MM.1S (cell line): Measurements from ENCODE around the gene KIAA1217.

Source experiments
- EZH2 ChIP-seq: fragments of 300-600 bp; sonication (generic); optimal IDR thresholded peaks from 2 replicates; pipeline ENCODE3; 2017; ENCODE audit warnings: low read depth, mild to moderate bottlenecking, antibody characterized with exemption, low read length, mixed read lengths
- EZH2phosphoT487 ChIP-seq: fragments of 300-600 bp; sonication (generic); IDR thresholded peaks from 2 replicates; pipeline ENCODE4 v1.6.1; 2018; ENCODE audit warnings: antibody characterized with exemption, low read length
- TF ChIP-seq, protein P1 (sequence below): fragments of 300-600 bp; sonication (generic); IDR thresholded peaks from 2 replicates; pipeline ENCODE4 v1.5.1; 2016; ENCODE audit warnings: antibody characterized with exemption, low read length, mixed read lengths

DNA sequence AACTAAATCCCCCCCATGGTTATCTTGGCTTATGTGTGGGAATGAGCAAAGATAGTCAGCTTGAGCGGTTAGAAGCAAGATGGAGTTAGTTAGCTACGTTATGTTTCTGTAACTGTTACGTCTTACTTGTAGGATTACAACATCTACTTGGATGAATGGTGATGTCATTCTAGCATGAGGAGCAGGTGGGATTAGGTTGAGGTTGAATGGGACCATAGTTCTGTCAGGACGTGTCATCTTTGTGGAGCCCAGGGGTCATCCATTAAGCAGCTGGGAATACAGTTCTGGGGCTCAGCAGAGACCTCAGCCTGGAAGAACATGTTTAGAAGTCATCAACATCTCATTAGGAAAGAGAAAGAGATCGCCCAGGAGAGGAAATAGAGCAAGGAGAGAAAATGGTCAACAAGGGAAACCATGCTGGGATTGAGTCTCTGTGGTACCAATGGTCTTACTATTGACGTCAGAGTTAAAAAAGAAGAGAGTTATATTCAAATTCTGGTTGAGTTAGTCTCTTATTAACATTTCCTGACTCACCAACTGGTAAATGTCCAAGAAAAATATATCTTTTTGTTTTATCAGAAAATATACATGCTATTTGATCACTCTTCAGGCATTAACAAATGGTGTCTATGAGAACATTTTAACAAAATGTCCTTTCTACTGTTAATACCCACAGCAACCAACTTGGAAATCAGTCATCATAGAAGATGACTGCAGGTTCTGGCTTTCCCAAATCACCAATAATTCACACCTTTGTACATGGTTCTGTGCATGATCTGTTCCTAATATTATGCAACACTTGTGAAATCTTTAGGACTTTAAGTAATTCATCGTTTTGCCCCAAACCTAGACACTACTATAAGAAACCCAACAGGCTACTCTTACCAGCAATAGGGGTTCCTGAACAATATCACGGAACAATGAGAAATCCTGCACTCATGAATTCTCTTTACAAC is 96.9 kb downstream of the KIAA1217 start:
- TF ChIP-seq EZH2phosphoT487 (no peak), EZH2 (no peak)
- TF ChIP-seq, protein P1, sequence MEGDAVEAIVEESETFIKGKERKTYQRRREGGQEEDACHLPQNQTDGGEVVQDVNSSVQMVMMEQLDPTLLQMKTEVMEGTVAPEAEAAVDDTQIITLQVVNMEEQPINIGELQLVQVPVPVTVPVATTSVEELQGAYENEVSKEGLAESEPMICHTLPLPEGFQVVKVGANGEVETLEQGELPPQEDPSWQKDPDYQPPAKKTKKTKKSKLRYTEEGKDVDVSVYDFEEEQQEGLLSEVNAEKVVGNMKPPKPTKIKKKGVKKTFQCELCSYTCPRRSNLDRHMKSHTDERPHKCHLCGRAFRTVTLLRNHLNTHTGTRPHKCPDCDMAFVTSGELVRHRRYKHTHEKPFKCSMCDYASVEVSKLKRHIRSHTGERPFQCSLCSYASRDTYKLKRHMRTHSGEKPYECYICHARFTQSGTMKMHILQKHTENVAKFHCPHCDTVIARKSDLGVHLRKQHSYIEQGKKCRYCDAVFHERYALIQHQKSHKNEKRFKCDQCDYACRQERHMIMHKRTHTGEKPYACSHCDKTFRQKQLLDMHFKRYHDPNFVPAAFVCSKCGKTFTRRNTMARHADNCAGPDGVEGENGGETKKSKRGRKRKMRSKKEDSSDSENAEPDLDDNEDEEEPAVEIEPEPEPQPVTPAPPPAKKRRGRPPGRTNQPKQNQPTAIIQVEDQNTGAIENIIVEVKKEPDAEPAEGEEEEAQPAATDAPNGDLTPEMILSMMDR: no peak
